Measurements from ENCODE around the gene KCNS3.

KCNS3 gene

GRCh38 chr2:17981936-17982335, 103.5 kb downstream of the KCNS3 start:
- no peak overlapping the region for H3K27ac ChIP-seq (replicated peaks)
- TF ChIP-seq GABPA (IDR thresholded peaks at IDR 0.05; ENCODE audit: low read depth) (no peak), SPI1 (IDR thresholded peaks at IDR 0.05; ENCODE audit: borderline replicate concordance, low read depth) (no peak), CTCF (IDR thresholded peaks at IDR 0.05; ENCODE audit: insufficient read depth, low read length) (no peak), REST (IDR thresholded peaks at IDR 0.05; ENCODE audit: insufficient replicate concordance, low read depth) (no peak), POLR2AphosphoS5 (IDR thresholded peaks at IDR 0.05; ENCODE audit: low read depth) (no peak)
- H3K4me3 ChIP-seq (replicated peaks; ENCODE audit: insufficient read depth, low read length): no peak overlapping the region
- DNase-seq (ENCODE audit: low read depth in 1 of 2, low spot score in 1 of 2): no peak
- H3K27me3 ChIP-seq (ENCODE audit: insufficient read depth, poor library complexity, severe bottlenecking): no peaks in the 10 kb centered on the region

All from HL-60 (cell line).